Astrocyte (in vitro differentiated cells and primary cell): ENCODE results near the gene EMC10. TPM values are rescaled to one million over a fixed set of nuclear protein-coding genes. Genes with fewer than 3 reads are reported as not detected.

Experiments used
- DNase-seq: peaks from one replicate; pipeline ENCODE4 v3.0.0-alpha.2; 2010; ENCODE audit warnings: low read depth
- FAIRE-seq: peaks from 2 replicates; lab custom pipeline; 2011; peaks lifted over from hg19 to GRCh38; lab: Jason Lieb, UNC
- H2AFZ ChIP-seq: 2 replicates; pipeline ENCODE4 v1.6.0; 2012; ENCODE audit warnings: low read depth, low read length, inconsistent platforms
- H3K27ac ChIP-seq: 2 replicates; pipeline ENCODE4 v1.5.1; 2011; ENCODE audit warnings: low read depth, low read length, inconsistent platforms
- H3K27me3 ChIP-seq: 2 replicates; pipeline ENCODE4 v1.6.0; 2011; ENCODE audit warnings: low read length, inconsistent platforms; ENCODE audit not compliant: insufficient read depth
- H3K36me3 ChIP-seq: 2 replicates; pipeline ENCODE4 v1.5.1; 2011; ENCODE audit warnings: low read length, inconsistent platforms; ENCODE audit not compliant: insufficient read depth
- H3K4me1 ChIP-seq: 2 replicates; pipeline ENCODE4 v1.5.1; 2011; ENCODE audit warnings: low read length, inconsistent platforms; ENCODE audit not compliant: insufficient read depth
- H3K4me2 ChIP-seq: 2 replicates; pipeline ENCODE4 v1.6.0; 2012; ENCODE audit warnings: low read length, inconsistent platforms
- H3K4me3 ChIP-seq: 2 replicates; pipeline ENCODE4 v1.5.1; 2011; ENCODE audit warnings: low read depth, mild to moderate bottlenecking, low read length, inconsistent platforms; ENCODE audit not compliant: insufficient read depth
- H3K79me2 ChIP-seq: 2 replicates; pipeline ENCODE4 v1.6.0; 2012; ENCODE audit warnings: mild to moderate bottlenecking, low read length, inconsistent platforms; ENCODE audit not compliant: insufficient read depth
- H3K9ac ChIP-seq: 2 replicates; pipeline ENCODE4 v1.6.0; 2012; ENCODE audit warnings: mild to moderate bottlenecking, low read length, inconsistent platforms
- H3K9me3 ChIP-seq: 2 replicates; pipeline ENCODE4 v1.5.1; 2012; ENCODE audit warnings: low read depth, mild to moderate bottlenecking, low read length, inconsistent platforms; ENCODE audit not compliant: insufficient read depth
- H4K20me1 ChIP-seq: 2 replicates; pipeline ENCODE4 v1.6.0; 2012; ENCODE audit warnings: low read length, inconsistent platforms; ENCODE audit not compliant: insufficient read depth
- H3K27ac Mint-ChIP-seq: one replicate; pipeline ENCODE4 v1.8.0; 2021; ENCODE audit warnings: mild to moderate bottlenecking, mixed read lengths; ENCODE audit not compliant: unreplicated experiment
- H3K27me3 Mint-ChIP-seq: one replicate; pipeline ENCODE4 v1.8.0; 2021; ENCODE audit warnings: low read depth, mixed read lengths; ENCODE audit not compliant: unreplicated experiment
- H3K36me3 Mint-ChIP-seq: one replicate; pipeline ENCODE4 v1.8.0; 2021; ENCODE audit warnings: low read depth, mixed read lengths; ENCODE audit not compliant: unreplicated experiment
- H3K4me1 Mint-ChIP-seq: one replicate; pipeline ENCODE4 v1.8.0; 2021; ENCODE audit warnings: low read depth, mixed read lengths; ENCODE audit not compliant: unreplicated experiment
- H3K4me3 Mint-ChIP-seq: one replicate; pipeline ENCODE4 v1.8.0; 2021; ENCODE audit warnings: mild to moderate bottlenecking, moderate library complexity, mixed read lengths; ENCODE audit not compliant: unreplicated experiment
- H3K9me3 Mint-ChIP-seq: one replicate; pipeline ENCODE4 v1.8.0; 2021; ENCODE audit warnings: mild to moderate bottlenecking, mixed read lengths; ENCODE audit not compliant: unreplicated experiment
- EZH2 ChIP-seq: IDR thresholded peaks from 2 replicates; pipeline ENCODE4 v1.6.1; 2012; ENCODE audit warnings: mild to moderate bottlenecking, low read length, inconsistent platforms; ENCODE audit not compliant: insufficient read depth
- total RNA-seq: library from RNA; stranded (reverse); gene quantifications from 2 replicates; pipeline ENCODE4 v1.2.1, GENCODE V29; 2021
- TF ChIP-seq, protein P1 (sequence below): IDR thresholded peaks from 2 replicates; pipeline ENCODE4 v1.5.1; 2011; ENCODE audit warnings: low read depth, mild to moderate bottlenecking, inconsistent platforms, low read length, moderate library complexity; ENCODE audit not compliant: insufficient read depth

The EMC10 gene
- total RNA-seq, 1 donor from 2014 or later: not detected

DNA sequence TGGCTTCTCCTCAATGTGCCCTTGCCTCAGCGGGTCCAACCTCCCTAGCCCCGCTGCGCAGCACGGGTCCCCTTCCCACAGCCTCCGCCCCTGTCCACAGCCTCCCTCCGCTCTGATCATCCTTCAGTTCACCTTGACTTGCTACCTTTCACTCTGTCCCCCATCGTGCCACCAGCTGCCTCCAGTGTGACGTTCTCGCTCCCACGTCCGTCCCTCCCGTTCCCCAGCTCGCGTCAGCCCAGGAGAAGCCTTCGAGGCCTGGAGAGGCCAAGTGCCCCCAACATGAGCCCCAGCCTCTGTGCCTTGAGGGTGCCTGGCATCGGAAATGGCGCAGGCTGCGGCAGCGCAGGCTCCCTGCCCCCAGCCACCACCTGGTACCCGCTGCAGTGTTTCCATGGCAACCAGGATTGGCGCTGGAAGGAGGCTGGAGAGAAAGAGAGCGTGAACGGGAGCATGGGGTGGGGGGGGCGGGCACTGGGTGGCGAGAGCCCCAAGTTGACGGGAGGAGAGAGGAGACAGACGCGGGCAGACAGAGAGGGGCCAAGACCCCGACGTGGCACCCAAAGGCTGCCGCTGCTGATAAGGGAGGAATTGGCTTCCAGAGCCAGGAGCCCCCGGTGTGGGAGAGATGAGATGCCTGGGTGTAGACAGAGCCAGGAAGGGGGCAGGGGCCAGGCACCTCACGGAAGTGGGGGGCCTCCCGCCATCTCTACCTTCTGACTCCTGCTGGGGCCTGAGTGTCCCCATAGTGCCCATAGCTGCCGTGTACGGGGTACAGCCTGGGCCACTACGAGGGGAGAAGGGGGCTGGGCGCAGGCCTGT, 38.2 kb downstream of the EMC10 start:
- no peak overlapping the region for H3K4me3 Mint-ChIP-seq
- peaks cover 13% of the 10 kb centered on the region for H3K9me3 Mint-ChIP-seq
- peaks cover 4% of the 10 kb centered on the region for H3K9me3 ChIP-seq
- H3K9ac ChIP-seq: no peak overlapping the region
- TF ChIP-seq EZH2: no peak
- TF ChIP-seq, protein P1, sequence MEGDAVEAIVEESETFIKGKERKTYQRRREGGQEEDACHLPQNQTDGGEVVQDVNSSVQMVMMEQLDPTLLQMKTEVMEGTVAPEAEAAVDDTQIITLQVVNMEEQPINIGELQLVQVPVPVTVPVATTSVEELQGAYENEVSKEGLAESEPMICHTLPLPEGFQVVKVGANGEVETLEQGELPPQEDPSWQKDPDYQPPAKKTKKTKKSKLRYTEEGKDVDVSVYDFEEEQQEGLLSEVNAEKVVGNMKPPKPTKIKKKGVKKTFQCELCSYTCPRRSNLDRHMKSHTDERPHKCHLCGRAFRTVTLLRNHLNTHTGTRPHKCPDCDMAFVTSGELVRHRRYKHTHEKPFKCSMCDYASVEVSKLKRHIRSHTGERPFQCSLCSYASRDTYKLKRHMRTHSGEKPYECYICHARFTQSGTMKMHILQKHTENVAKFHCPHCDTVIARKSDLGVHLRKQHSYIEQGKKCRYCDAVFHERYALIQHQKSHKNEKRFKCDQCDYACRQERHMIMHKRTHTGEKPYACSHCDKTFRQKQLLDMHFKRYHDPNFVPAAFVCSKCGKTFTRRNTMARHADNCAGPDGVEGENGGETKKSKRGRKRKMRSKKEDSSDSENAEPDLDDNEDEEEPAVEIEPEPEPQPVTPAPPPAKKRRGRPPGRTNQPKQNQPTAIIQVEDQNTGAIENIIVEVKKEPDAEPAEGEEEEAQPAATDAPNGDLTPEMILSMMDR: no peak
- no peak overlapping the region for H3K4me2 ChIP-seq
- no peaks in the 10 kb centered on the region for H3K36me3 ChIP-seq
- FAIRE-seq (no peak), DNase-seq (no peak)
- no peaks in the 10 kb centered on the region for H3K27me3 ChIP-seq
- H3K27ac Mint-ChIP-seq: no peak overlapping the region
- H3K27ac ChIP-seq: no peak overlapping the region
- no peaks in the 10 kb centered on the region for H3K4me1 Mint-ChIP-seq
- H2AFZ ChIP-seq: peak overlapping the region; percentile 18
- no peaks in the 10 kb centered on the region for H4K20me1 ChIP-seq
- no peak overlapping the region for H3K4me3 ChIP-seq
- peaks cover 4% of the 10 kb centered on the region for H3K4me1 ChIP-seq
- H3K79me2 ChIP-seq: peaks cover 9% of the 10 kb centered on the region
- no peaks in the 10 kb centered on the region for H3K36me3 Mint-ChIP-seq
- H3K27me3 Mint-ChIP-seq: no peaks in the 10 kb centered on the region

DNA sequence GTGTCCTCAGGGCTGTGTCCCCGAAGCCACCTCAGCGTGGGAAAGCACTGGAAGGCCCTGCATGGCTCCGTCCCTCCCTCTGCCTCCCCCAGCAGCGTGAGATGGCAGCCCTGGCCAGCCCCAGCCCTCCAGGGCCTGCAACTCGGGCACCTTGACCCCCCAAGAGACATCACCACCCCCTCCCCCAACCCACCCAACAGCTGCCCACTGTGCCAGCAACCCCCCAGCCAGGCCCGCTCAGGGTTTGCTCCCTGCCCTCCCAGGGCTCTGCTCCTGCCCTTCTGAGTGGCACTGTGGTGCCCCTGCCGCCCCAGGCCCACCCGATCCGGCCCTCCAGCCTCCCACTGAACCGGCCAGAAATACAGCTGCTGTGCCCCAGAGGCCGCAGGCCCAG, 38.9 kb downstream of the EMC10 start:
- FAIRE-seq (no peak), DNase-seq (no peak)
- H3K9me3 ChIP-seq: peaks cover 4% of the 10 kb centered on the region
- Mint-ChIP-seq H3K27me3 (no peaks in the 10 kb centered on the region), H3K27ac (no peak overlapping the region), H3K9me3 (peaks cover 13% of the 10 kb centered on the region), H3K4me1 (no peaks in the 10 kb centered on the region), H3K4me3 (no peak overlapping the region), H3K36me3 (no peaks in the 10 kb centered on the region)
- no peak overlapping the region for H3K9ac ChIP-seq
- TF ChIP-seq EZH2: no peak
- TF ChIP-seq, protein P1: no peak
- peaks cover 7% of the 10 kb centered on the region for H3K79me2 ChIP-seq
- H3K4me3 ChIP-seq: no peak overlapping the region
- no peaks in the 10 kb centered on the region for H3K36me3 ChIP-seq
- no peaks in the 10 kb centered on the region for H3K27me3 ChIP-seq
- no peaks in the 10 kb centered on the region for H4K20me1 ChIP-seq
- H3K4me2 ChIP-seq: no peak overlapping the region
- no peak overlapping the region for H3K27ac ChIP-seq
- H3K4me1 ChIP-seq: peaks cover 2% of the 10 kb centered on the region
- no peak overlapping the region for H2AFZ ChIP-seq

DNA sequence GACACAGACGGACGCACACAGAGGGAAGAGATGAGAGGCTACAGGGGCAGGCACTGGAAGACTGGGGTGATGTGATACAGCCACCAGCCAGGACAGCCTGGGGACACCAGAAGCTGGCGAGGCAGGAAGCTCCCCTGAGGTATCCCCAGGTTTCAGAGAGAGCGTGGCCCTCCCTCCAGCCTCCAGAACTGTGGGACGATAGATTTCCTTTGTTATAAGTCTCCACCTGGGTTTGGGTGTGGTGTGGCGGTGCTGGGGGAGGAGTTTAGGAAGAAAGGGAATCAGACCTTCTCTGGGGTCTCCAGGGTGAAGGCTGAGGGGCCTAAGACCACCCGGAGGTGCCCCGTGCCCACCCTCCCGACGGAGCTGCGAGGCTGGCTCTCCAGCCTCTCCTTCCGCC, 40.1 kb downstream of the EMC10 start:
- Histone ChIP-seq H3K36me3 (no peaks in the 10 kb centered on the region), H3K27ac (no peak overlapping the region), H3K4me2 (no peak overlapping the region), H2AFZ (no peak overlapping the region), H3K4me3 (no peak overlapping the region), H3K27me3 (no peaks in the 10 kb centered on the region), H4K20me1 (no peaks in the 10 kb centered on the region), H3K79me2 (no peaks in the 10 kb centered on the region), H3K9ac (no peak overlapping the region), H3K9me3 (peaks cover 4% of the 10 kb centered on the region), H3K4me1 (no peaks in the 10 kb centered on the region)
- no peak for DNase-seq
- no peak for TF ChIP-seq EZH2
- TF ChIP-seq, protein P1: no peak
- no peak for FAIRE-seq
- Mint-ChIP-seq H3K4me1 (no peaks in the 10 kb centered on the region), H3K27me3 (no peaks in the 10 kb centered on the region), H3K27ac (no peak overlapping the region), H3K36me3 (no peaks in the 10 kb centered on the region), H3K4me3 (no peak overlapping the region), H3K9me3 (peaks cover 9% of the 10 kb centered on the region)
